K562 (cell line): ENCODE data around the gene TMEM141.

Experiments used
- CREB1 ChIP-seq, 2 experiments: sonication (generic) in 1 of 2; formaldehyde crosslinking in 1 of 2; IDR thresholded peaks; 2 replicates each; pipeline versions ENCODE4 v1.6.1 to v1.8.0; 2012 to 2022; ENCODE audit warnings: inconsistent platforms in 1 of 2, mild to moderate bottlenecking in 1 of 2, missing genetic modification reagents in 1 of 2, moderate library complexity in 1 of 2
- NR2C2 ChIP-seq, 2 experiments: fragments of 200-800 bp in 1 of 2; sonication (Bioruptor generic) in 1 of 2; sonication (generic) in 1 of 2; formaldehyde crosslinking in 1 of 2; IDR thresholded peaks; 2 replicates each; pipeline versions ENCODE4 v1.6.1 to v1.8.0; 2016 to 2022; ENCODE audit warnings: mild to moderate bottlenecking in 1 of 2, missing compliant biosample characterization in 1 of 2, missing genetic modification characterization in 1 of 2, missing genetic modification reagents in 1 of 2
- SP1 ChIP-seq: sonication (generic); formaldehyde crosslinking; IDR thresholded peaks from 2 replicates; pipeline ENCODE4 v1.8.1; 2022; ENCODE audit warnings: mild to moderate bottlenecking, missing genetic modification reagents
- TF ChIP-seq, protein P1 (sequence below): sonication (generic); formaldehyde crosslinking; IDR thresholded peaks from 2 replicates; pipeline ENCODE4 v1.8.1; 2022; ENCODE audit warnings: missing genetic modification reagents

- no peak for TF ChIP-seq NR2C2 (CRISPR knock-in tag; IDR thresholded peaks at IDR 0.05)
- TF ChIP-seq NR2C2 (tag; IDR thresholded peaks at IDR 0.05): no peak
- TF ChIP-seq, protein P1, sequence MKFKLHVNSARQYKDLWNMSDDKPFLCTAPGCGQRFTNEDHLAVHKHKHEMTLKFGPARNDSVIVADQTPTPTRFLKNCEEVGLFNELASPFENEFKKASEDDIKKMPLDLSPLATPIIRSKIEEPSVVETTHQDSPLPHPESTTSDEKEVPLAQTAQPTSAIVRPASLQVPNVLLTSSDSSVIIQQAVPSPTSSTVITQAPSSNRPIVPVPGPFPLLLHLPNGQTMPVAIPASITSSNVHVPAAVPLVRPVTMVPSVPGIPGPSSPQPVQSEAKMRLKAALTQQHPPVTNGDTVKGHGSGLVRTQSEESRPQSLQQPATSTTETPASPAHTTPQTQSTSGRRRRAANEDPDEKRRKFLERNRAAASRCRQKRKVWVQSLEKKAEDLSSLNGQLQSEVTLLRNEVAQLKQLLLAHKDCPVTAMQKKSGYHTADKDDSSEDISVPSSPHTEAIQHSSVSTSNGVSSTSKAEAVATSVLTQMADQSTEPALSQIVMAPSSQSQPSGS (CRISPR knock-in tag): no peak
- no peak for TF ChIP-seq CREB1 (IDR thresholded peaks at IDR 0.05)
- no peak for TF ChIP-seq CREB1 (CRISPR knock-in tag; IDR thresholded peaks at IDR 0.05)
- TF ChIP-seq SP1 (CRISPR knock-in tag): no peak
These were observed 46.4 kb upstream of the TMEM141 start for GRCh38 chr9:136744773-136745172.
